ENCODE data around the gene CCZ1.
"Not testable (repeated sequence)": the region's sequence is repeated elsewhere in the genome, so short reads cannot be mapped to it uniquely, and the experiment has no call there.

Gene CCZ1

GRCh38 chr7:5963810-5964209 is 65.3 kb downstream of the CCZ1 start:
- H3K27me3 ChIP-seq (replicated peaks); H3K27ac ChIP-seq; H3K36me3 ChIP-seq (replicated peaks); in situ Hi-C loops (cut with HindIII; ENCODE audit: low pct_ligation_motif_present, low sequenced_read_pairs); DNase-seq; H3K4me3 ChIP-seq (ENCODE audit: low read depth, low read length): not testable (repeated sequence)

GRCh38 chr7:5970347-5970911 is 71.9 kb downstream of the CCZ1 start, which contains the start of gene RSPH10B:
Gene RSPH10B (minus strand): TSS chr7:5970689. CDS start chr7:5967116, 3,573 bp downstream.
- not testable (repeated sequence) for DNase-seq

GRCh38 chr7:5973580-5973979 is 75.0 kb downstream of the CCZ1 start:
- in situ Hi-C loops (cut with HindIII; ENCODE audit: low pct_ligation_motif_present, low sequenced_read_pairs); H3K4me3 ChIP-seq (ENCODE audit: low read depth, low read length); DNase-seq; H3K27ac ChIP-seq; H3K27me3 ChIP-seq (replicated peaks); H3K36me3 ChIP-seq (replicated peaks): not testable (repeated sequence)

More at GRCh38 chr7:5970347-5970911, 71.9 kb downstream of the CCZ1 start, which contains the start of gene RSPH10B:
- H3K27me3 ChIP-seq (replicated peaks); H3K36me3 ChIP-seq (replicated peaks); H3K27ac ChIP-seq; H3K4me3 ChIP-seq (ENCODE audit: low read depth, low read length); in situ Hi-C loops (cut with HindIII; ENCODE audit: low pct_ligation_motif_present, low sequenced_read_pairs): not testable (repeated sequence)
